Measurements from ENCODE around the gene ZNF747.

ZNF747 gene

DNA sequence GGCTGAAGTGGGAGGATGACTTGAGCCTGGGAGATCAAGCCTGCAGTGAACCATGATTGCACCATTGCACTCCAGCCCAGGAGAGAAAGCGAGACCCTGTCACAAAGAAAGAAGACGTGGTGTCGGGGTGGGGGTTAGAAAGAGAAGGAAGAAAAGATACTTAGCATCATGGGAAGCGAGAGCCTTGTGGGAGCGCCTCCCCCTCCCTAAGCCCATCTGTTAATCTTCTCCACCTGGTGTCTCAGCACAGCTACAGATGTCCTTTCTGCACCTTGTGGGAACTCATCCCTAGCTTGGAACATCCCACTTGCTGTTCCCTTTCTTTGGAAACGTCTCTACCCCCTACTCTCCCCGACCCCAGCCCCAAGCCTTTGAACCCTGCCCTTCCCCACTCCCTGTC, 30.9 kb upstream of the ZNF747 start:
- H3K27ac Mint-ChIP-seq, result no peak overlapping the region

GRCh38 chr16:30562021-30562420, 27.4 kb upstream of the ZNF747 start:
- Mint-ChIP-seq H3K4me1 (peaks cover 28% of the 10 kb centered on the region), H3K9me3 (no peaks in the 10 kb centered on the region), H3K4me3 (peak overlapping the region; percentile 76), H3K27ac (no peak overlapping the region), H3K27me3 (peaks cover 4% of the 10 kb centered on the region), H3K36me3 (ENCODE audit: low read depth) (no peaks in the 10 kb centered on the region)
- no peak for DNase-seq
- ATAC-seq, result no peak

More for the DNA sequence above, 30.9 kb upstream of the ZNF747 start:
- peaks cover 4% of the 10 kb centered on the region for H3K27me3 Mint-ChIP-seq
- no peak for ATAC-seq
- DNase-seq, result no peak
- H3K9me3 Mint-ChIP-seq, result no peaks in the 10 kb centered on the region
- H3K4me3 Mint-ChIP-seq, result no peak overlapping the region
- H3K4me1 Mint-ChIP-seq, result peaks cover 40% of the 10 kb centered on the region
- no peaks in the 10 kb centered on the region for H3K36me3 Mint-ChIP-seq (ENCODE audit: low read depth)

DNA sequence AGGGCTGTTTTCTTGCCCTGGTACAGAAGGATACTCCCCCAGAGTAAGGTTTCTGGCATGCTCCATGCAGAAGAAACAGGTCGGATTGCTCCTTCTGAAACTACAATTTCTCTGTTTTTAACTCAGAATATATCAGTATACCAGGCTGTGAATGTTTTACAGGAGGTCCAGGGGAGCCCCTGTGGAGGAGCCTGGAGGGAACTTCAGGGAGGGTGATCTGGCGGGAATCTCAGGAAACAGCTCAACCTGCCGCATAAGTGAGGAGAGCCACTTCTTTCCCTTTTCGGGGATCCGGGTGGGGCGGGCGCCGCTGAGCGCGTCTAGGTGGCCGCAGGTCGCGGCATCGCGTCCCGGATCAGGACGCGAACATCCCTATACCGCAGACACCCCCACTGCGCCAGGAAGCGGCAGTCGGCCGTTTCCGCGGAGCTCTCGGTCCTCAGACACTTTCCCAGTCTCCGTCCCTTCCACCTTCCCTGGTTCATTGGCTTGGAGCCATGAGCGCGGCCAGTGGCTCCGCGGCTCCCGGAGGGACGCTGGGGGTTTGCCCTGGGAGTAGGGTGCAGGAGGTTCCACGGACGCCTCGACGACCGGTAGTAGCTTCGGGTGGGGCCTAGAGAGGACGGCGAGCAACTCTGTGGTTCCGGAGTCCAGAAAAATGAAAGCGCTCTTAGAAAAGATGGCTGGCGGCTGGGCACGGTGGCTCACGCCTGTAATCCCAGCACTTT, 26.6 kb upstream of the ZNF747 start:
- Mint-ChIP-seq H3K4me3 (peak overlapping the region; percentile 76), H3K27me3 (peaks cover 4% of the 10 kb centered on the region), H3K9me3 (no peaks in the 10 kb centered on the region), H3K27ac (peak overlapping the region; percentile 55), H3K4me1 (peaks cover 23% of the 10 kb centered on the region), H3K36me3 (ENCODE audit: low read depth) (peaks cover 2% of the 10 kb centered on the region)
- DNase-seq (peak; percentile 29), ATAC-seq (no peak)

DNA sequence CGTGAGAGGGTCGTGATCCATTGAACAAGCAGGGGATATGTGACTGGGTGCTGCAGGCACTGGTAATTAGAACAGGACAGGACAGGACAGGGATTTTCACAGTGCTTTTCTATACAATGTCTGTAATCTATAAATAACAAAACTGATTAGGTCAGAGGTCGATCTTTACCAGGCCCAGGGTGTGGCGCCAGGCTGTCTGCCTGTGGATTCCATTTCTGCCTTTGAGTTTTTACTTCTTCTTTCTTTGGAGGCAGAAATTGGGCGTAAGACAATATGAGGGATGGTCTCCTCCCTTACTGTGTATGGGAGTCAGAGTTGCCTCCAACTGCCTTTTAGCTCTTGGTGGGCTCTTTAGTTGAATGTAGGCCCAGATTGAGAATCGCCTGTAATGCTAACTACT, 25.0 kb upstream of the ZNF747 start:
- H3K36me3 Mint-ChIP-seq (ENCODE audit: low read depth), result peaks cover 9% of the 10 kb centered on the region
- peak overlapping the region; percentile 91 for H3K27ac Mint-ChIP-seq
- peaks cover 4% of the 10 kb centered on the region for H3K27me3 Mint-ChIP-seq
- no peak for ATAC-seq
- H3K4me3 Mint-ChIP-seq, result no peak overlapping the region
- peaks cover 27% of the 10 kb centered on the region for H3K4me1 Mint-ChIP-seq
- H3K9me3 Mint-ChIP-seq, result no peaks in the 10 kb centered on the region
- no peak for DNase-seq

- Mint-ChIP-seq H3K4me1 (peaks cover 34% of the 10 kb centered on the region), H3K27me3 (peaks cover 4% of the 10 kb centered on the region), H3K27ac (peak overlapping the region; percentile 91), H3K36me3 (ENCODE audit: low read depth) (peaks cover 16% of the 10 kb centered on the region), H3K9me3 (no peaks in the 10 kb centered on the region), H3K4me3 (peak overlapping the region; percentile 87)
- DNase-seq (no peak), ATAC-seq (no peak)
Measured at GRCh38 chr16:30558789-30559377, 24.2 kb upstream of the ZNF747 start.

DNA sequence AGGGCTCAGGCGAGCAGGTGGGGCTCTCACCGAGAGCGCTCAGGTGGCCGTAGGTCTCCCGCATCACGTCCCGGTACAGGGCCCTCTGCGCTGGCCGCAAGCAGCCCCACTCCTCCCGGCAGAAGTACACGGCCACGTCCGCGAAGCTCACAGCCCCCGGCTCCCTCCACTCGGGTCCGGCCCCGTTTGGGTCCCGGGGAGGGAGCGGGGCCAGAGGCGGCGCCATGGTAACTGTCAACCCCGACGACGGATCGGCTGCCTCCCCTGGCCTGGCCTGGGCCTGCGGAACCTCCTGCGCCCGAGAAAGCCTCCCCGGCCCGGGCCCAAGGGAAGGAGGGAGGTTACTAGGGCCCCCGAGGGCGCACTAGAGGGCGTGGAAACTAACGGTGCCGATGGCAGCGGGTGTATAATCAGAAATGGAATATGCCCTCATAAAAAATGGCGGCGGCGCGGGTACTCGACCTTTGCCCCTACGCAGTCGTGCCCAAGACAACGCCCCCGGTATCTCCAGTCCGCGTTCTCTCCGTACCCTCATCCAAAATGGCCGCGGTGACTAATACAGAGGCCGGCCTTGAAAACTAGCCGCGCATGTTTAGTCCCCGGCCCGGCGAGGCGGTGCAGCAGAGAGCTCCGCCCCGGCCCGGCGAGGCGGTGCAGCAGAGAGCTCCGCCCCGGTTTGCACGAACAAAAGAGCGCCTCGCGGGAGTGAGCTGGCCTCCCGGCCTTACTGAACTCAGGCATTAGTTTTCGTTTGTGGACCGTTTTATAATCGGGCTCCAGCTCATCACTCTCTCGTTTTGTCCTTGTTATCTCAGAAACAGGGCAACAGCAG, 23.5 kb upstream of the ZNF747 start, which contains the start of gene ZNF764:
Gene ZNF764, minus strand, starts transcription at position 418 of the 832 bp plus-strand sequence. Its CDS starts 192 bp downstream, at position 226.
- H3K27me3 Mint-ChIP-seq, result peaks cover 4% of the 10 kb centered on the region
- H3K4me1 Mint-ChIP-seq, result peaks cover 41% of the 10 kb centered on the region
- peak within 1 kb of the TSS; percentile 87 for H3K4me3 Mint-ChIP-seq
- H3K27ac Mint-ChIP-seq, result peak within 1 kb of the TSS; percentile 91
- H3K9me3 Mint-ChIP-seq, result no peaks in the 10 kb centered on the region
- H3K36me3 Mint-ChIP-seq (ENCODE audit: low read depth), result peaks cover 22% of the 10 kb centered on the region
- ATAC-seq (peak; percentile 98), DNase-seq (peak; percentile 96)

- Mint-ChIP-seq H3K27me3 (peaks cover 4% of the 10 kb centered on the region), H3K27ac (peak overlapping the region; percentile 91), H3K36me3 (ENCODE audit: low read depth) (peaks cover 23% of the 10 kb centered on the region), H3K4me3 (peak overlapping the region; percentile 87), H3K4me1 (peaks cover 46% of the 10 kb centered on the region), H3K9me3 (no peaks in the 10 kb centered on the region)
- DNase-seq (peak; percentile 49), ATAC-seq (no peak)
Measured at GRCh38 chr16:30557707-30557956, 23.0 kb upstream of the ZNF747 start.

DNA sequence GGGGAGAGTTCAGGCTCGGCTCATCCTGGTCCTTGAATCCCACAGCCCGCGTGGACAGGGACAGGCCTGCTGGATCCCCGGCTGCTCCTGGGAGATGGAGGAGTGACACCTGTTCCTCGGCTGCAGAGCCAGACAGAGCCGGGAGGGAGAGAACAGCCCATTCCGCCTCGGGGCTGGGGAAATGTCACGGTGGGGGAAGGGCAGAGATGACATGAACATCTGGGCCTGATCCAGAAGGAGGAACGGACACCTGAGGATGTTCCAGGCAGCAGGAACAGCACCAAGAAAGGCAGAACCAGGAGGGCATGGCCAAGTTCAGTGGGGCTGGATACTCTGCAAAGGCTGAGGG, 21.4 kb upstream of the ZNF747 start:
- DNase-seq (no peak), ATAC-seq (no peak)
- Mint-ChIP-seq H3K4me3 (peak overlapping the region; percentile 87), H3K4me1 (peaks cover 57% of the 10 kb centered on the region), H3K9me3 (no peaks in the 10 kb centered on the region), H3K27me3 (peaks cover 2% of the 10 kb centered on the region), H3K27ac (peak overlapping the region; percentile 91), H3K36me3 (ENCODE audit: low read depth) (peaks cover 26% of the 10 kb centered on the region)

DNA sequence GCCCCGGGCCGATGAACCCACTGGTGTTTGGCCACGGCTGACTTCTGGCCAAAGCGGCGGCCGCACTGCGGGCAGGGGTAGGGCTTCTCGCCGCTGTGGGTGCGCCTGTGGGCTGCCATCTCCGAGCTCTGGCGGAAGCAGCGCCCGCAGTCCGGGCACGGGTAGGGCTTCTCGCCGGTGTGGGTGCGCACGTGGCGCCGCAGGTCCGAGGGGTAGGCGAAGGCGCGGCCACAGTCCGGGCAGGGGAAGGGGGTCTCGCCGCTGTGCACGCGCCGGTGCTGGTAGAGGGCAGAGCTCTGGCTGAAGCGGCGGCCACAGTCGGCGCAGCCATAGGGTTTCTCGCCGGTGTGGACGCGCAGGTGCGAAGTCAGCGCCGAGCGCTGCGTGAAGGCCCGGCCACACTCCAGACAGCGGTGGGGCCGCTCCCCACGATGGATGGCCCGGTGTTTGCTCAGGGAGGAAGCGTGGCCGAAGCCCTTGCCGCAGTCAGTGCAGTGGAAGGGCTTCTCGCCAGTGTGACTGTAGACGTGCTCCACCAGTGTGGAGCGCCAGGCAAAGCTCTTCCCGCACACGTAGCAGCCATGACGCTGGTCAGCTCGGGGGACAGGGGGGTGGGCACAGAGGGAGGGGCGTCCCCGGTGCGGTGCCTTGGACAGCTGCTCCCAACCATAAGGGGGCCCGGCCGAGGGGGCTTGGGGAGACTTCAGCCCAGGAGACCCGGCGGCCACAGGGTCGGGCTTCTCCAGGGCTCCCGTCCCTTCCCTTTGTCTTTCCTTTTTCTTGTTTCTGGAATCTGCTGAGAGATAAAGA, 20.9 kb upstream of the ZNF747 start:
- Mint-ChIP-seq H3K4me3 (no peak overlapping the region), H3K4me1 (peaks cover 58% of the 10 kb centered on the region), H3K27ac (peak overlapping the region; percentile 91), H3K27me3 (no peaks in the 10 kb centered on the region), H3K36me3 (ENCODE audit: low read depth) (peaks cover 26% of the 10 kb centered on the region), H3K9me3 (no peaks in the 10 kb centered on the region)
- ATAC-seq (no peak), DNase-seq (no peak)

- Mint-ChIP-seq H3K36me3 (ENCODE audit: low read depth) (peaks cover 26% of the 10 kb centered on the region), H3K4me1 (peaks cover 56% of the 10 kb centered on the region), H3K27ac (no peak overlapping the region), H3K4me3 (no peak overlapping the region), H3K27me3 (no peaks in the 10 kb centered on the region), H3K9me3 (no peaks in the 10 kb centered on the region)
- DNase-seq, result no peak
- ATAC-seq, result no peak
Measured at GRCh38 chr16:30554557-30555314, 20.1 kb upstream of the ZNF747 start.

DNA sequence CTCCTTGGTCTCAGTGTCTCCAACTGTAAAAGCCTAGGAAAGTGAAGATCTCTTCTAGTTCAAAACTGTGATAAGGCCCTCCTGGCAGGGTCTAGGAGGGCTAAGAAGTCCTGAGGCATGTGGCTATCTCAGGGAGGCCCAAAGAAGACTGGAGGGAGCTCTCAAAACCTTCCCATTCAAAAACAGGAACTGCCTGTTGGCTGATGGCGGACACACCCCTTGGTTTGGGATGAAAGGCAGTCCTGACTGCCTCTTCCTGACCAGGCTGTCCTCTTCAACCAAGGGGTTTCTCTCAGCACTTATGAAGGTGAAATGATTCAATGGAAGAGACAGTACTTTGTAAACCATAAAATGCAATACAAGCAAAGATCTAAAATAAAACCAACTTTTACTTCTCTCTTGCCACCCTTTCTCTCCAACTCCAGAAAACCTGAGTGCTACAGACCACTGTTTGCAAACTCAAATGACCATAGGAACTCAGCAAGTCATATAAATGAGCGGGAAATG, 18.8 kb upstream of the ZNF747 start:
- H3K9me3 Mint-ChIP-seq, result no peaks in the 10 kb centered on the region
- no peak for ATAC-seq
- no peak overlapping the region for H3K4me3 Mint-ChIP-seq

GRCh38 chr16:30552956-30553355, 18.3 kb upstream of the ZNF747 start:
- no peak for ATAC-seq
- no peaks in the 10 kb centered on the region for H3K9me3 Mint-ChIP-seq
- no peaks in the 10 kb centered on the region for H3K27me3 Mint-ChIP-seq
- peaks cover 26% of the 10 kb centered on the region for H3K36me3 Mint-ChIP-seq (ENCODE audit: low read depth)
- no peak overlapping the region for H3K4me3 Mint-ChIP-seq
- H3K4me1 Mint-ChIP-seq, result peaks cover 50% of the 10 kb centered on the region
- DNase-seq, result no peak
- H3K27ac Mint-ChIP-seq, result peak overlapping the region; percentile 89

More for the DNA sequence above, 18.8 kb upstream of the ZNF747 start:
- no peak for DNase-seq
- H3K27ac Mint-ChIP-seq, result peak overlapping the region; percentile 89
- no peaks in the 10 kb centered on the region for H3K27me3 Mint-ChIP-seq
- H3K36me3 Mint-ChIP-seq (ENCODE audit: low read depth), result peaks cover 26% of the 10 kb centered on the region
- peaks cover 50% of the 10 kb centered on the region for H3K4me1 Mint-ChIP-seq

DNA sequence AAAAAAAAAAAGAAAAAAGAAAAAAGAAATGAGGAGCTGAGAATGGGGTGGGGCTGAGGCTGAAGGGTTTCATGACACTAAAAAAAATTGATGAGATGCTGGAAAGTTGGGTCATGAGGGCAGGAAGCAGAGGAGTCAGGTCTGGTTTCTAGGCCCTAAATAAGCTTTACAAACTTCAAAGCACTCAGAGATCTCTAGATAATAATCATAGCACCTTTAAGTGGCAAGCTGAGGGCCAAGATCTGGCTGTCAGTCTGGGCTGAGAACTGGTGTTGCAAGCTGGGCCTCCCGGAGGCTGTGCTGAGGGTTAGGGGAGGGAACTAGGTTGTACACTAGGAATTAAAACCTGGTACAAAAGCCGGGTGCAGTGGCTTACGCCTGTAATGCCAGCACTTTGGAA, 17.1 kb upstream of the ZNF747 start:
- peak; percentile 54 for DNase-seq
- Mint-ChIP-seq H3K36me3 (ENCODE audit: low read depth) (peaks cover 26% of the 10 kb centered on the region), H3K4me1 (peaks cover 50% of the 10 kb centered on the region), H3K4me3 (peak overlapping the region; percentile 57), H3K27me3 (no peaks in the 10 kb centered on the region), H3K27ac (peak overlapping the region; percentile 89), H3K9me3 (no peaks in the 10 kb centered on the region)
- peak; percentile 90 for ATAC-seq

Data from activated naive CD8-positive, alpha-beta T cell treated with anti-CD3 and anti-CD28 coated beads, Interleukin-2, amount 50 U/mL, for 24 hours (primary cell).